GM12878 (cell line): ENCODE results near the gene CCDC88C. TPM values are rescaled to one million over a fixed set of nuclear protein-coding genes. Genes with fewer than 3 reads are reported as not detected.

Source experiments
- BHLHE40 ChIP-seq, 2 experiments: fragments of 450-650 bp in 1 of 2; IDR thresholded peaks; 2 replicates each; pipeline ENCODE4 v1.6.1; 2011 to 2017; ENCODE audit warnings: low read depth in 2 of 2, borderline replicate concordance in 1 of 2, improper control_type of control experiment in 1 of 2, low read length in 1 of 2, mild to moderate bottlenecking in 1 of 2
- CREM ChIP-seq: IDR thresholded peaks from 2 replicates; pipeline ENCODE4 v1.6.1; 2014; ENCODE audit warnings: antibody characterized with exemption, low read depth
- ELK1 ChIP-seq: IDR thresholded peaks from 2 replicates; pipeline ENCODE4 v1.6.1; 2012; ENCODE audit warnings: low read depth, low read length, improper control_type of control experiment
- ESRRA ChIP-seq: IDR thresholded peaks from 2 replicates; pipeline ENCODE4 v1.6.1; 2012; ENCODE audit warnings: mild to moderate bottlenecking, low read length, improper control_type of control experiment
- FOS ChIP-seq: IDR thresholded peaks from 3 replicates; pipeline ENCODE4 v1.6.1; 2011; ENCODE audit warnings: borderline replicate concordance; ENCODE audit not compliant: insufficient read length; ENCODE audit errors: extremely low read depth
- HDAC2 ChIP-seq: fragments of 200-600 bp; sonication (generic); IDR thresholded peaks from 2 replicates; pipeline ENCODE4 v1.6.1; 2017
- IKZF2 ChIP-seq, 2 experiments: fragments of 450-650 bp; IDR thresholded peaks; 2 replicates each; pipeline ENCODE4 v1.6.1; 2017; ENCODE audit warnings: mild to moderate bottlenecking in 2 of 2, moderate library complexity in 2 of 2
- IRF4 ChIP-seq: IDR thresholded peaks from 2 replicates; pipeline ENCODE4 v1.6.1; 2011; ENCODE audit warnings: low read depth, low read length
- MTA3 ChIP-seq: IDR thresholded peaks from 2 replicates; pipeline ENCODE4 v1.6.1; 2012; ENCODE audit warnings: low read length, inconsistent platforms, borderline replicate concordance
- NFYB ChIP-seq: IDR thresholded peaks from 2 replicates; pipeline ENCODE4 v1.6.1; 2011; ENCODE audit warnings: low read depth, mild to moderate bottlenecking, low read length, improper control_type of control experiment, moderate library complexity; ENCODE audit not compliant: insufficient read depth
- NKRF ChIP-seq: fragments of 450-650 bp; conservative IDR thresholded peaks from 2 replicates; pipeline ENCODE4 v1.6.1; 2017; ENCODE audit warnings: mild to moderate bottlenecking, moderate library complexity
- NR2F1 ChIP-seq: fragments of 450-650 bp; conservative IDR thresholded peaks from 2 replicates; pipeline ENCODE4 v1.6.1; 2017; ENCODE audit warnings: mild to moderate bottlenecking
- RB1 ChIP-seq: fragments of 450-650 bp; formaldehyde crosslinking; IDR thresholded peaks from 2 replicates; pipeline ENCODE4 v1.6.1; 2017; ENCODE audit warnings: mild to moderate bottlenecking, borderline replicate concordance
- RUNX3 ChIP-seq: IDR thresholded peaks from 2 replicates; pipeline ENCODE4 v1.6.1; 2012; ENCODE audit warnings: low read length, inconsistent platforms
- TCF7 ChIP-seq: IDR thresholded peaks from 2 replicates; pipeline ENCODE4 v1.6.1; 2014; ENCODE audit warnings: antibody characterized with exemption, borderline replicate concordance
- YBX1 ChIP-seq: fragments of 450-650 bp; IDR thresholded peaks from 2 replicates; pipeline ENCODE4 v1.6.1; 2016; ENCODE audit warnings: antibody characterized with exemption
- YY1 ChIP-seq: IDR thresholded peaks from 2 replicates; pipeline ENCODE4 v1.6.1; 2011; ENCODE audit warnings: low read depth, mild to moderate bottlenecking, low read length
- ZBTB11 ChIP-seq: fragments of 450-650 bp; formaldehyde crosslinking; IDR thresholded peaks from 2 replicates; pipeline ENCODE4 v1.5.0; 2022; ENCODE audit warnings: mild to moderate bottlenecking, missing genetic modification characterization
- ZNF274 ChIP-seq: IDR thresholded peaks from one replicate; pipeline ENCODE4 v1.8.0; 2011; ENCODE audit not compliant: insufficient read length, insufficient read depth
- ZSCAN29 ChIP-seq: fragments of 450-650 bp; IDR thresholded peaks from 2 replicates; pipeline ENCODE4 v1.6.1; 2017; ENCODE audit warnings: mild to moderate bottlenecking, moderate library complexity
- polyA plus RNA-seq, 11 experiments: library from polyadenylated mRNA; depleted of rRNA in 4 of 11; unstranded in 6 of 11; stranded (reverse) in 5 of 11; fragments of >200 nt; fragmentation: Nextera tagmentation in 4 of 11; fragmentation: Illumina TruSeq in 1 of 11; extraction: Ambion mirVana in 4 of 11; extraction: Trizol in 1 of 11; gene quantifications; 1 replicate in 1 of 11; 2 replicates in 10 of 11; pipeline versions ENCODE4 v1.2.1 to v1.2.3, GENCODE V29; 2011 to 2016; ENCODE audit warnings: inconsistent platforms in 2 of 11, missing spikeins in 2 of 11, low read depth in 1 of 11
- total RNA-seq, 4 experiments: library from RNA; depleted of rRNA in 3 of 4; stranded (reverse); fragments of >200 nt in 3 of 4; fragmentation: Illumina TruSeq in 1 of 4; extraction: Trizol in 1 of 4; gene quantifications; 2 replicates each; pipeline versions ENCODE4 v1.2.1 to v1.2.3, GENCODE V29; 2013 to 2021
- TF ChIP-seq, protein P1 (sequence below): fragments of 450-650 bp; IDR thresholded peaks from 2 replicates; pipeline ENCODE4 v1.6.1; 2017; ENCODE audit warnings: mild to moderate bottlenecking, low read depth, inconsistent platforms; ENCODE audit not compliant: poor library complexity, severe bottlenecking
- TF ChIP-seq, protein P2 (sequence below): IDR thresholded peaks from 2 replicates; pipeline ENCODE4 v1.6.1; 2012; ENCODE audit warnings: low read depth, low read length, improper control_type of control experiment

Gene CCDC88C
- total and polyA plus RNA-seq, 10 of the 15 experiments (the other 5 are each of a cell fraction or from before 2014, with no cell fraction given), result 4.0 to 79.6 (median 36.6) TPM

DNA sequence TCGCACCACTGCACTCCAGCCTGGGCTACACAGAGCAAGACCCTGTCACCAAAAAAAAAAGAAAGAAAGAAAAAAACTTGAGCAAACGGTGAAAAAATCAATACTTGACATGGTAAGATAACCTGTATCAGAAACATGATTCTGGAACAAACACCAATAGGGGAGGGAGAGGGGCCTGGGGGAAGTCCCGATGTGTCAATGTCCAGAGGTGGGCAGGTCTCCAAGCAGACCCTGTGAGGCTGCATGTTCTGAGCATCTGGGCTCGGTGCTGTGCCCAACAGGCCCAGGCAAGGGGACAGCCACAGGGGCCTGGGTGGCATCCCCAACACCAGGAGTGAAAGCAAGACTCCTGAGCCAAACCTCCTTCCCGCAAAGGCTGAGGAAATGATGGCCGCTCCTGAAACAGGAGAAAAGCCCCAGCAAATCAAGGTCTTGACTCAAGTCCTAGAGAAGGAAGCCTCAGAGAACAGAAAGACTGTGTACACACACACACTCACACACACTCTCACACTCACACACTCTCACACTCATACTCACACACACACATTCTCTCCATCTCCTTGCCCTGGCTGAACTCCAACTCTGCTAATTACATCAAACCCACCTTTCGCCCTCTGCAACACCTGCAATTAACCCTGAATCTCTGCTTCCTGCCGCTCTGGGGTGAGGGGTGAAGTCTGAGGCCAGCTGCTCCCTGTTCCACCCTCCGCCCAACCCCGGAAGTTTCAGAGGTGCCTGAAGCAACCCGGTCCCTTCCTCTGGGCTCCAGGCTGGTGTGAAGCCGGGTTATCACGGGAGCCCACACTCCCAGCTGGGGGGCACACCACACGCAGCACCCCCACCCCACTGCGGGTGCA lies 20.4 kb downstream of the CCDC88C start (continued):
- TF ChIP-seq ELK1, result no peak
- TF ChIP-seq NFYB, result no peak
- TF ChIP-seq RB1, result peak; percentile 24; the same call in 1 of the 2 replicates
- TF ChIP-seq, protein P1, sequence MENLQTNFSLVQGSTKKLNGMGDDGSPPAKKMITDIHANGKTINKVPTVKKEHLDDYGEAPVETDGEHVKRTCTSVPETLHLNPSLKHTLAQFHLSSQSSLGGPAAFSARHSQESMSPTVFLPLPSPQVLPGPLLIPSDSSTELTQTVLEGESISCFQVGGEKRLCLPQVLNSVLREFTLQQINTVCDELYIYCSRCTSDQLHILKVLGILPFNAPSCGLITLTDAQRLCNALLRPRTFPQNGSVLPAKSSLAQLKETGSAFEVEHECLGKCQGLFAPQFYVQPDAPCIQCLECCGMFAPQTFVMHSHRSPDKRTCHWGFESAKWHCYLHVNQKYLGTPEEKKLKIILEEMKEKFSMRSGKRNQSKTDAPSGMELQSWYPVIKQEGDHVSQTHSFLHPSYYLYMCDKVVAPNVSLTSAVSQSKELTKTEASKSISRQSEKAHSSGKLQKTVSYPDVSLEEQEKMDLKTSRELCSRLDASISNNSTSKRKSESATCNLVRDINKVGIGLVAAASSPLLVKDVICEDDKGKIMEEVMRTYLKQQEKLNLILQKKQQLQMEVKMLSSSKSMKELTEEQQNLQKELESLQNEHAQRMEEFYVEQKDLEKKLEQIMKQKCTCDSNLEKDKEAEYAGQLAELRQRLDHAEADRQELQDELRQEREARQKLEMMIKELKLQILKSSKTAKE, result no peak
- no peak for TF ChIP-seq ZBTB11 (CRISPR knock-in tag)
- TF ChIP-seq BHLHE40 (IDR thresholded peaks at IDR 0.05; ENCODE audit: borderline replicate concordance in 1 of 2, low read depth in 2 of 2, low read length in 1 of 2), result peak in 1 of 2 experiments; percentile 26; a peak in 1 of 4 replicates
- TF ChIP-seq YBX1, result no peak
- no peak for TF ChIP-seq ZSCAN29
- TF ChIP-seq NKRF, result no peak
- peak; percentile 64 to 78 for TF ChIP-seq IKZF2 (IDR thresholded peaks at IDR 0.05)
- no peak for TF ChIP-seq ZNF274
- 0 out of 2 replicates have a peak, but pooled peaks have one; percentile 45 for TF ChIP-seq YY1
- TF ChIP-seq IRF4, result peak; percentile 29; the same call in 1 of the 2 replicates
- TF ChIP-seq ESRRA, result no peak
- no peak for TF ChIP-seq HDAC2
- TF ChIP-seq CREM, result no peak
- TF ChIP-seq, protein P2, sequence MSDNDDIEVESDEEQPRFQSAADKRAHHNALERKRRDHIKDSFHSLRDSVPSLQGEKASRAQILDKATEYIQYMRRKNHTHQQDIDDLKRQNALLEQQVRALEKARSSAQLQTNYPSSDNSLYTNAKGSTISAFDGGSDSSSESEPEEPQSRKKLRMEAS, result no peak
- TF ChIP-seq FOS, result no peak
- TF ChIP-seq MTA3, result no peak
- TF ChIP-seq RUNX3, result peak; percentile 50
- peak; percentile 91 for TF ChIP-seq NR2F1
- no peak for TF ChIP-seq TCF7
